Activated CD8-positive, alpha-beta memory T cell treated with anti-CD3 and anti-CD28 coated beads, Interleukin-2, amount 10 ng/mL, durations not matched to agents 7 days and 5 days (primary cell): ENCODE measurements around the gene MAPK8IP3. TPM values are rescaled to one million over a fixed set of nuclear protein-coding genes. Genes with fewer than 3 reads are reported as not detected.

Source experiments
- ATAC-seq: fragments of 150-1000 bp; cut with Tn5 transposase; one replicate; pipeline ENCODE4 v1.10.0; 2021; ENCODE audit warnings: moderate library complexity
- CTCF ChIA-PET: fragments of 350-600 bp; sonication (Branson Sonifier 250); formaldehyde crosslinking; loops from one replicate; lab custom pipeline; 2021; ENCODE audit warnings: antibody characterized with exemption; lab: Charles Lee
- DNase-seq: peaks from one replicate; pipeline ENCODE4 v3.0.0-alpha.2; 2020
- H3K27ac Mint-ChIP-seq: one replicate; pipeline ENCODE4 v1.8.0; 2021; ENCODE audit warnings: mild to moderate bottlenecking, mixed read lengths
- H3K27me3 Mint-ChIP-seq: one replicate; pipeline ENCODE4 v1.8.0; 2021; ENCODE audit warnings: mixed read lengths
- H3K36me3 Mint-ChIP-seq: one replicate; pipeline ENCODE4 v1.8.0; 2021; ENCODE audit warnings: mild to moderate bottlenecking, mixed read lengths
- H3K4me1 Mint-ChIP-seq: one replicate; pipeline ENCODE4 v1.8.0; 2021; ENCODE audit warnings: mixed read lengths
- H3K4me3 Mint-ChIP-seq: one replicate; pipeline ENCODE4 v1.8.0; 2021; ENCODE audit warnings: mild to moderate bottlenecking, moderate library complexity, mixed read lengths
- H3K9me3 Mint-ChIP-seq: one replicate; pipeline ENCODE4 v1.8.0; 2022; ENCODE audit warnings: low read depth, mixed read lengths
- total RNA-seq, 2 experiments: library from RNA; stranded (reverse); gene quantifications; one replicate each; pipeline ENCODE4 v1.2.3, GENCODE V29; 2021

The MAPK8IP3 gene, protein sequence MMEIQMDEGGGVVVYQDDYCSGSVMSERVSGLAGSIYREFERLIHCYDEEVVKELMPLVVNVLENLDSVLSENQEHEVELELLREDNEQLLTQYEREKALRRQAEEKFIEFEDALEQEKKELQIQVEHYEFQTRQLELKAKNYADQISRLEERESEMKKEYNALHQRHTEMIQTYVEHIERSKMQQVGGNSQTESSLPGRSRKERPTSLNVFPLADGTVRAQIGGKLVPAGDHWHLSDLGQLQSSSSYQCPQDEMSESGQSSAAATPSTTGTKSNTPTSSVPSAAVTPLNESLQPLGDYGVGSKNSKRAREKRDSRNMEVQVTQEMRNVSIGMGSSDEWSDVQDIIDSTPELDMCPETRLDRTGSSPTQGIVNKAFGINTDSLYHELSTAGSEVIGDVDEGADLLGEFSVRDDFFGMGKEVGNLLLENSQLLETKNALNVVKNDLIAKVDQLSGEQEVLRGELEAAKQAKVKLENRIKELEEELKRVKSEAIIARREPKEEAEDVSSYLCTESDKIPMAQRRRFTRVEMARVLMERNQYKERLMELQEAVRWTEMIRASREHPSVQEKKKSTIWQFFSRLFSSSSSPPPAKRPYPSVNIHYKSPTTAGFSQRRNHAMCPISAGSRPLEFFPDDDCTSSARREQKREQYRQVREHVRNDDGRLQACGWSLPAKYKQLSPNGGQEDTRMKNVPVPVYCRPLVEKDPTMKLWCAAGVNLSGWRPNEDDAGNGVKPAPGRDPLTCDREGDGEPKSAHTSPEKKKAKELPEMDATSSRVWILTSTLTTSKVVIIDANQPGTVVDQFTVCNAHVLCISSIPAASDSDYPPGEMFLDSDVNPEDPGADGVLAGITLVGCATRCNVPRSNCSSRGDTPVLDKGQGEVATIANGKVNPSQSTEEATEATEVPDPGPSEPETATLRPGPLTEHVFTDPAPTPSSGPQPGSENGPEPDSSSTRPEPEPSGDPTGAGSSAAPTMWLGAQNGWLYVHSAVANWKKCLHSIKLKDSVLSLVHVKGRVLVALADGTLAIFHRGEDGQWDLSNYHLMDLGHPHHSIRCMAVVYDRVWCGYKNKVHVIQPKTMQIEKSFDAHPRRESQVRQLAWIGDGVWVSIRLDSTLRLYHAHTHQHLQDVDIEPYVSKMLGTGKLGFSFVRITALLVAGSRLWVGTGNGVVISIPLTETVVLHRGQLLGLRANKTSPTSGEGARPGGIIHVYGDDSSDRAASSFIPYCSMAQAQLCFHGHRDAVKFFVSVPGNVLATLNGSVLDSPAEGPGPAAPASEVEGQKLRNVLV (N-terminal part only)
- 100 to 1,000 TPM in 1 of 2 experiments, 10 to 100 TPM in 1; 78.9 to 101 TPM for total RNA-seq

DNA sequence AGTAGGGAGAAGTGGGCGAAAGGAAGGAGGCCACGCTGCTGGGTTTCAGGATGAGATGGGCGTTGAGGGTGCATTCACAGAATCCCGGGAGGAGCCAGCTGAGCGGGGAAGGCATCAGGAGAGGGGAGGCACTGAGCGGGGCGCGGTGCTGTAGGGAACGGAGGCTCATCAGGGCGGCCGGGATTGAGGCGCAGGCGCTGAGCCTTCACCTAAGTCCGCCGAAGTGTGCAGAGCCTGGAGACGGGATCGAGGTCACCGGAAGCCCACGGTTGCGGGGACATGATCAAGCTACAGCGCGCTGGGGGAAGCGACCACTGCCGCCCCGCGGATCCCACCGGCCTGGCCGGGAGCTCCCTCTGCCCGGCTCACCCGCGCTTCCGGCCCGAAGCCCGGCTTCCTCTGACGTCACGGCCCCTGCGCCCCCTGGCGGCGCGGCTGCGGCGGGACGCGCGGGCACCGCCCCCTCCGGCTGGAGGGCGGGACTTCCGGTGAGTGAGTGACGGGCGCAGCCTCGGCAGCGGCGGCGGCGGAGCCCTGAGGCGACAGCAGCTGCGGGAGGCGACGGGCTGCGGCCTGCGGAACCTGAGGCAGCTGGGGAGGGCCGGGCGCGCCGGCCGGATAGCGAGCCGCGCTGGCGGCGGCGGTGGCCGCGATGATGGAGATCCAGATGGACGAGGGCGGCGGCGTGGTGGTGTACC is at the start of gene MAPK8IP3:
TSS of gene MAPK8IP3 (plus strand) at position 508 of the 698 bp plus-strand sequence. CDS start at position 653, 145 bp downstream.
- peaks cover 18% of the 10 kb centered on the region for H3K36me3 Mint-ChIP-seq
- peak within 1 kb of the TSS; percentile 99 for H3K4me3 Mint-ChIP-seq
- peak; percentile 92 for DNase-seq
- peak within 1 kb of the TSS; percentile 99 for H3K27ac Mint-ChIP-seq
- CTCF ChIA-PET = interaction anchor here (0.6 to 2.8 kb wide), 38 partner anchors 8 to 1419 kb away, joined by 3 to 35 read pairs (median 4); partner anchors contain the start of genes CRAMP1, EME2, FAHD1 and HAGH
- H3K27me3 Mint-ChIP-seq = no peaks in the 10 kb centered on the region
- H3K4me1 Mint-ChIP-seq = peaks cover 34% of the 10 kb centered on the region
- ATAC-seq = peak; percentile 88
- no peaks in the 10 kb centered on the region for H3K9me3 Mint-ChIP-seq

DNA sequence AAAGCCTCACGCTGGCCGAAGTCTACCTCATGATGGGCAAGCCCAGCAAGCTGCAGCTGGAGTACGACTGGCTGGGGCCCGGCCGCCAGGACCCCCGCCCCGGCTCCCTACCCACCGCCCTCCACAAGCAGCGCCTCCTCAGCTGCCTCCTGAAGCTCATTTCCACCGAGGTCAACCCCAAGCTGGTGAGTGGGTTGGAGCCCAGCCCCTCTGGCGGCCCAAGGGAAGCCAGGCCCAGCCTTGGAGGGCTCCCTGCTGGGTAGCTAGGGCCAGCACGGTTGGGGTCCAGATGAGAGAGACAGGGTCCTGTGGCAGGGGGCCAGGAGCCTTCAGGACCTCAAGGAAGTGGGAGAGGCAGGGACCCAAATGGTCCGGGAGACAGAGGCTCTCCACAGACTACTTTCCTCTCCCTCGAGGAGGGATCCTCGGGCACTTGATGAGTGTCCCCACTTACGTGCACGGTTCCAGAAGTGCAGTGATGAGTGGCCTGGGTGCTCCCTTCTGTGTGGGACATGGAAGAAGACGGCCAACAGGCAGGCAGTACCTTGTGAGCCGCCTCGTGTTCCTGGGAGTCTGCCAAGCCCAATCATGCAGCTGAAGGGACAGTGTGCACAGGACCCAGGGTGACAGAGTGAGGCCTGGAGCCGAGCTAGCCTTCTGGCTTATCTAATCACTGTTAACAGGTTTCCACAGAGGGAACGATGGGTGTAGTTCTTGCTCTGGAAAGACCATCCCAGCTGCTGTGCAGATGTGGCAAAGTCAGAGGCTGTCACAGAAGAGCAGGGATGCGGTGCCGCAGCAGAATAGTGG is 49.0 kb upstream of the MAPK8IP3 start:
- Mint-ChIP-seq H3K4me1 (peaks cover 7% of the 10 kb centered on the region), H3K27me3 (no peaks in the 10 kb centered on the region), H3K27ac (no peak overlapping the region), H3K9me3 (no peaks in the 10 kb centered on the region), H3K36me3 (peaks cover 9% of the 10 kb centered on the region), H3K4me3 (no peak overlapping the region)
- CTCF ChIA-PET = no interaction called here
- DNase-seq (no peak), ATAC-seq (no peak)

DNA sequence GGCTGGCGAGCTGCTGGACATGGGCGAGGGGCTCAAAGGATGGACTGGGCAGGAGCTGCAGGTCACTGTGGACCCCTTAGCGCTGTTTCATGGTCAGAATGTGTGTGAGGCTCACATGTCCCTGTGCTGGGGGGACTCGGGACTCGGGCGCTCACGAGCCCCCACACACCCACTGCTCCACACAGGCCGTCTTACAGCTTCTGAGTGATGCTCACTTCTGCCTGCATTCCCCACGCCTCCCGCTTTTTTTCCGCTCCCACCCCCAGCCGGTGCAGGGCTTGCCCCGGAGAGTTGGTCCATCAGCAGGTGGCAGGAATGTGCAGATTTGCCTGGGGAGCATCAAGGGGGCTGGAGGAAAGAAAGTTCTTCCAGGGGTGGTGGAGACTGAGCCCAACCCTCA is 48.2 kb upstream of the MAPK8IP3 start:
- CTCF ChIA-PET = no interaction called here
- Mint-ChIP-seq H3K9me3 (no peaks in the 10 kb centered on the region), H3K27me3 (no peaks in the 10 kb centered on the region), H3K4me1 (peaks cover 7% of the 10 kb centered on the region), H3K4me3 (no peak overlapping the region), H3K27ac (no peak overlapping the region), H3K36me3 (peaks cover 9% of the 10 kb centered on the region)
- DNase-seq = no peak
- no peak for ATAC-seq

DNA sequence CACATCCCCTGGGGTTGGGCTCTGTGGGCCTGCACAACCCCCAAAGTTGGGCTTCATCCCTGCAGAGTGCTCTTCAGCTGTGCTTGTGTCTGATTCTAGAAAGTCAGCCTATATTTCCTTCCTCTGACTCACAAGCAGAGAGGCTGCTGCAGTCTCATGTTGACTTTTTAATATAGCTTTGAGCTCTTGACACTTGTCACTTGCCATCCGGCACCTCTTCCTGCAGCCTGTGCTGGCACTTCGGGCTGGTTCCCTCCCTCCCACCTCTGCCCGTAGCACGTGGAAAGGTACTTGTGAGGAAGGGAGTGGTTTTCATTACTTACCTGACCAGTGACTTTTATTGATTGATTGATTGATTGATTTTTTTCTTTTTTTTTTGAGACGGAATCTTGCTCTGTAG is 47.0 kb upstream of the MAPK8IP3 start:
- Mint-ChIP-seq H3K9me3 (no peaks in the 10 kb centered on the region), H3K4me3 (no peak overlapping the region), H3K27me3 (no peaks in the 10 kb centered on the region), H3K27ac (no peak overlapping the region), H3K4me1 (peaks cover 7% of the 10 kb centered on the region), H3K36me3 (peaks cover 12% of the 10 kb centered on the region)
- ATAC-seq (no peak), DNase-seq (no peak)
- CTCF ChIA-PET = interaction anchor here (1.1 kb wide), 1 partner anchor 9 kb away, joined by 3 read pairs; no protein-coding TSS in a partner anchor

DNA sequence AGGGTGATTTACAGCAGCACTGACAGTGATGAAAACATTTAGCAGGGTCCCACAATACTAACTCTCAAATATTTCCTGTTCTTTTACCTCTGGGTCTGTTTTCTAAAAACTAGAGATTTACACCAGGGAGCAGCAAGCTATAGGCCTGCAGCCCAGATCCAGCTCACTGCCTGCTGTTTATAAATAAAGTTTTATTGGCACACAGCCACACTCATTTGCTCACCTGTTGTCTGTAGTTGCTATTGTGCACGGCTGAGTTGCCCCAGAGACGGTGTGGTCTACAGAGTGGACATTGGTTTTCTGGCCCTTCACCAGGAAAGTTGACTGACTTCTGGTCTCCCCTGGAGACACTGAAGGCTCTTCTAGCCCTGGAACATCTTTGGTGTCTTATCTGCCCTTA is 44.2 kb upstream of the MAPK8IP3 start:
- H3K4me3 Mint-ChIP-seq = no peak overlapping the region
- H3K36me3 Mint-ChIP-seq = peaks cover 9% of the 10 kb centered on the region

DNA sequence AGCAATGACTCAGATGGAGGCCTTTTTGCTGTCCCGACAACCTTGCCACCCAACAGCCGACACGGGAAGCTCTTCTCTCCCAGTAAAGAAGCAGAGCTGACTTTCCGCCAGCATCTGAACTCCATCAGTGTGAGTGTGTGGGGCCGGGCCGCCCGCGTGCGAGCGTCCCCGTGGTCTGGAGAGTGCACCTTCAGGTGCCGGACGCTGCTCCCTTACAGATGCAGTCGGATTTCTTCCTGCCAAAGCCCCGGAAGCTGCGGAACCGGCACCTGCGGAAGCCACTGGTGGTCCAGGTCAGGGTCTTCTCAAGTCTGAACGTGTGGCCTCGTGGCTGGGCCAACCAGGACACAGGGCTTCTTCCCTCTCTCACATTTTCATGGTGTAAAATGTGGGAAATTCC is 43.5 kb upstream of the MAPK8IP3 start:
- H3K4me3 Mint-ChIP-seq = no peak overlapping the region
- ATAC-seq (no peak), DNase-seq (no peak)
- H3K27me3 Mint-ChIP-seq = no peaks in the 10 kb centered on the region
- H3K27ac Mint-ChIP-seq = no peak overlapping the region
- CTCF ChIA-PET = no interaction called here
- peaks cover 7% of the 10 kb centered on the region for H3K4me1 Mint-ChIP-seq
- no peaks in the 10 kb centered on the region for H3K9me3 Mint-ChIP-seq
- peaks cover 9% of the 10 kb centered on the region for H3K36me3 Mint-ChIP-seq

More for the DNA sequence above, 44.2 kb upstream of the MAPK8IP3 start:
- Mint-ChIP-seq H3K27ac (no peak overlapping the region), H3K27me3 (no peaks in the 10 kb centered on the region), H3K4me1 (peaks cover 7% of the 10 kb centered on the region), H3K9me3 (no peaks in the 10 kb centered on the region)
- no peak for DNase-seq
- no peak for ATAC-seq
- CTCF ChIA-PET = no interaction called here

DNA sequence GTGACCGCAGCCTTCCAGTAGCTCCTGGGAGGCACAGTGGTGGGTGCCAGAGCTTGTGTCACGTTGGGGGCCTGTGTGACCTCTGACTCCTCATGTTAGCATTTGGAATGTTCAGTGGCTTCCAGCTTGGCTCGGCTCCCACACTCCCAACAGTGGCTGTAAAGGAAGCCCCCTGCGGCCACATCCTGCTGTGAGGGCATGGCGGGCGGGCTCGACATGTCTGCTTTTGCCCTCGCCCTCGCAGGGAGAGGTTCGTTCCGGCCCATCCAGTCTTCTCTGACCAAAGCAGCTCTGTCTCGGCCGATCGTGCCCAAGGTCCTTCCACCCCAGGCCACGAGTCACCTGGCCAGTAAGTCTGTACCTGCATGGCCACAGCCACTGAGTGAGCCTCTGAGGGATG is 40.2 kb upstream of the MAPK8IP3 start:
- CTCF ChIA-PET = no interaction called here
- Mint-ChIP-seq H3K27ac (no peak overlapping the region), H3K4me3 (no peak overlapping the region), H3K36me3 (peaks cover 17% of the 10 kb centered on the region), H3K27me3 (no peaks in the 10 kb centered on the region), H3K9me3 (no peaks in the 10 kb centered on the region), H3K4me1 (no peaks in the 10 kb centered on the region)
- DNase-seq (no peak), ATAC-seq (no peak)

DNA sequence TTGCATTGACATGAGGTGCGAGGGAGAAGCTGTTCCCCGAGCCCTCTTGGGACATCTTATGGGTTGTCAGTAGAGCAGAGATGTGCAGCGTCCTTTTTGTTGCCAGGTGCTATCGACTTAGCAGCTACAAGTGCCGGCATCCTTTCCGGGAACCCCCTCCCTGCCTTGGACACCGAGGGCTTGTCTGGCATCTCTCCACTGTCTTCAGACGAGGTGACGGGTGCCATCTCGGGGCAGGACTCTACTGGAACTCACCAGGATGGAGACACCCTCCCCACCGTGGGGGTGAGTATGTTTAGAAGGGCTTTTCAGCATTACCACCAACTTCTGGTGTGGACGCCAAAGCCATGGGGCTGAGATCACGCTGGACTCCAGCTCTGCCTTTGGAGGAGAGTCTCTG is 39.7 kb upstream of the MAPK8IP3 start:
- DNase-seq = no peak
- H3K27ac Mint-ChIP-seq = no peak overlapping the region
- ATAC-seq = no peak
- CTCF ChIA-PET = interaction anchor here (1.2 kb wide), 1 partner anchor 18 kb away, joined by 3 read pairs; no protein-coding TSS in a partner anchor
- H3K27me3 Mint-ChIP-seq = no peaks in the 10 kb centered on the region
- no peaks in the 10 kb centered on the region for H3K4me1 Mint-ChIP-seq
- H3K9me3 Mint-ChIP-seq = no peaks in the 10 kb centered on the region
- H3K4me3 Mint-ChIP-seq = no peak overlapping the region
- H3K36me3 Mint-ChIP-seq = peaks cover 22% of the 10 kb centered on the region

DNA sequence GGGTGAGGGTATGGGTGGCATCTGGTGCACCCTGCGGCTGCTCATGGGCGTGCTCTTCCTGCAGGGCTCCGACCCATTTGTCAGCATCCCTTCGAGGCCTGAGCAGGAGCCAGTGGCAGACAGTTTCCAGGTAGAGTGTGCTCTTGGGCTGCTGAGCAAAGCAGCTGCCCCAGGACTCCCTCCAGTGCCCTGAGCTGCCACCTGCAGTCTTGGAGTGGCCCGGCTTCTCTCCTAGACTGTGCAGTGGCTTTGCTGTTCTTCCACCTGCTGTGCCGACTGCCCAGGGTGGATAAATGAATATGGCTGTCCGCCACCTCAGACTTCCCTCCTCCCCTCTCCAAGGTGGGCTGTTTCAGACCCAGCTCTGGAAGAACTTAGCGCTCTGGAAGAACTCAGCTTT is 38.7 kb upstream of the MAPK8IP3 start:
- DNase-seq (no peak), ATAC-seq (no peak)
- Mint-ChIP-seq H3K36me3 (peaks cover 29% of the 10 kb centered on the region), H3K4me3 (no peak overlapping the region), H3K27ac (no peak overlapping the region), H3K27me3 (no peaks in the 10 kb centered on the region), H3K9me3 (no peaks in the 10 kb centered on the region), H3K4me1 (no peaks in the 10 kb centered on the region)
- CTCF ChIA-PET = interaction anchor here (1.2 kb wide), 1 partner anchor 17 kb away, joined by 3 read pairs; no protein-coding TSS in a partner anchor

DNA sequence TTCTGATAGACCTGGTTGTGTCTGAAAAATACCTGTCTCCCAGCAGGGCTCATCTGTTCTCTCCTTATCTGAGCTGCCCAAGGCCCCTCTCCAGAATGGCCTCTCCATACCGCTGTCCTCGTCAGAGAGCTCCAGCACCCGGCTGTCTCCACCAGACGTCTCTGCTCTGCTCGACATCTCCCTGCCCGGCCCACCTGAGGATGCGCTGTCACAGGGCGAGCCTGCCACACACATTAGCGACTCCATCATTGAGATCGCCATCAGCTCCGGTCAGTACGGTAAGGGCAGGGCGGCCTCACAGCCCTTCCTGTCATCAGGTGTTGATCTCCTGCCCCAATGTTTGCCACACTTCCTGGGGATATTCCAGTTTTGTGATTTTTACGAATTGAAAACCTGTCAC is 38.1 kb upstream of the MAPK8IP3 start:
- Mint-ChIP-seq H3K9me3 (no peaks in the 10 kb centered on the region), H3K27me3 (no peaks in the 10 kb centered on the region), H3K36me3 (peaks cover 33% of the 10 kb centered on the region), H3K4me3 (no peak overlapping the region), H3K27ac (no peak overlapping the region), H3K4me1 (no peaks in the 10 kb centered on the region)
- CTCF ChIA-PET = no interaction called here
- ATAC-seq = no peak
- DNase-seq = no peak

DNA sequence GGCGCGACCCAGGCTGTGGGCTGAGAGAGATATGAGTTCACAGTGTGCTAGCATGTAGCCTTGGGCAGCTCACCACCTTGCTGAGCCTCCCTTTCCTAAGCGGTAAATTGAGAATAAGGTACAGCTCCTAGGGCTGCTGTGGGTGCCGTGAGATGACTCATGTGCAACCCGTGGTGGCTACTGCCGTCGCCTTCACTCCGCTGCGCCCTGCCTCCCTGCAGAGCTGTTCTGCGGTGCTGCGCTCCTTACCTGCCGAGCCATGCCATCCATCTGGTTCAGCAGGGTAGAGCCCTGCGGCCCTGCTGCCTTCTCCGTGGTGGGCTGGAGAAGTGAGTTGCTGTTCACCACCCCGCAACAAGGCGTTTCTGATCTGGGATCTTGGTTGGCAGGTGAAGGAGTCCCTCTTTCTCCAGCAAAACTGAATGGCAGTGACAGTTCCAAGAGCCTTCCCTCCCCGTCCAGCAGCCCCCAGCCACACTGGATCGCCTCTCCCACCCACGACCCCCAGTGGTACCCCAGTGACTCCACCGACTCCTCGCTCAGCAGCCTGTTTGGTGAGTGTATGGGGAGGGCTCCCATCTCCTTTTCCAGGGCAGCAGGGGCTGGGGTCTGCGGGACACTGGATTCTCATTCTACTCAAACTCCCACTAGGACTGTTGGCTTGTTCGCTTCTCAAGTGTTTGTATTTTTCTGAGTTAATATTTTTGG is 37.2 kb upstream of the MAPK8IP3 start:
- CTCF ChIA-PET = no interaction called here
- H3K4me3 Mint-ChIP-seq = no peak overlapping the region
- H3K9me3 Mint-ChIP-seq = no peaks in the 10 kb centered on the region

More for the DNA sequence above, 37.2 kb upstream of the MAPK8IP3 start:
- peaks cover 34% of the 10 kb centered on the region for H3K36me3 Mint-ChIP-seq
- DNase-seq (no peak), ATAC-seq (no peak)
- no peaks in the 10 kb centered on the region for H3K27me3 Mint-ChIP-seq
- no peak overlapping the region for H3K27ac Mint-ChIP-seq
- H3K4me1 Mint-ChIP-seq = no peaks in the 10 kb centered on the region
